Endothelial cell of umbilical vein (primary cell): Measurements from ENCODE around the gene BCR. TPM values are rescaled to one million over a fixed set of nuclear protein-coding genes. Genes with fewer than 3 reads are reported as not detected.

Experiments
- BruUV-seq: library from RNA; stranded (reverse); fragments of 400-500 nt; replicated peaks from 2 replicates; lab custom pipeline; 2021; lab: Mats Ljungman, UMichigan
- CTCF ChIA-PET: fragments of 300-600, 350-600 bp; sonication (Branson Sonifier 250); formaldehyde crosslinking; loops from one replicate; lab custom pipeline; 2021; ENCODE audit warnings: antibody characterized with exemption, inconsistent platforms; lab: Charles Lee
- POLR2A ChIA-PET: fragments of 300-600, 350-600 bp; sonication (Branson Sonifier 250); formaldehyde crosslinking; loops from one replicate; lab custom pipeline; 2021; ENCODE audit warnings: antibody characterized with exemption, inconsistent platforms; lab: Charles Lee
- DNase-seq: peaks from one replicate; pipeline ENCODE4 v3.0.0-alpha.2; 2011; ENCODE audit warnings: low read depth, low spot score
- FAIRE-seq: peaks from 2 replicates; lab custom pipeline; 2011; peaks lifted over from hg19 to GRCh38; lab: Jason Lieb, UNC
- H2AFZ ChIP-seq: 2 replicates; pipeline ENCODE4 v1.6.0; 2012; ENCODE audit warnings: low read depth, low read length, control low read depth, inconsistent platforms
- H3K27ac ChIP-seq: 2 replicates; pipeline ENCODE4 v1.5.1; 2011; ENCODE audit warnings: low read depth, mild to moderate bottlenecking, control low read depth, low read length, moderate library complexity; ENCODE audit not compliant: insufficient read depth
- H3K27me3 ChIP-seq, 2 experiments: 2 replicates each; pipeline versions ENCODE4 v1.6.0 to v1.6.1; 2011; ENCODE audit warnings: low read length in 2 of 2, mixed read lengths in 1 of 2; ENCODE audit not compliant: control insufficient read depth in 2 of 2, insufficient read depth in 2 of 2
- H3K36me3 ChIP-seq, 2 experiments: 2 replicates in 1 of 2; 3 replicates in 1 of 2; pipeline ENCODE4 v1.5.1; 2011; ENCODE audit warnings: low read length in 2 of 2, mild to moderate bottlenecking in 1 of 2, moderate library complexity in 1 of 2; ENCODE audit not compliant: control insufficient read depth in 2 of 2, insufficient read depth in 2 of 2; ENCODE audit errors: extremely low read depth in 1 of 2
- H3K4me1 ChIP-seq: 3 replicates; pipeline ENCODE4 v1.5.1; 2011; ENCODE audit warnings: mild to moderate bottlenecking, low read length; ENCODE audit not compliant: control insufficient read depth, insufficient read depth; ENCODE audit errors: extremely low read depth
- H3K4me2 ChIP-seq: 2 replicates; pipeline ENCODE4 v1.6.1; 2011; ENCODE audit warnings: low read length, control low read depth, mixed read lengths; ENCODE audit not compliant: insufficient read depth
- H3K4me3 ChIP-seq, 3 experiments: fragments of 200-600 bp in 1 of 3; sonication (generic), shearing (Covaris generic) in 1 of 3; replicated peaks in 1 of 3; 2 replicates each; pipeline ENCODE4 v1.5.1; 2011 to 2016; ENCODE audit warnings: control low read depth in 3 of 3, low read length in 3 of 3, mild to moderate bottlenecking in 2 of 3, inconsistent platforms in 1 of 3, low read depth in 1 of 3, moderate library complexity in 1 of 3; ENCODE audit not compliant: insufficient read depth in 1 of 3
- H3K79me2 ChIP-seq: 2 replicates; pipeline ENCODE4 v1.6.0; 2012; ENCODE audit warnings: low read length, inconsistent platforms; ENCODE audit not compliant: control insufficient read depth, insufficient read depth
- H3K9ac ChIP-seq: replicated peaks from 2 replicates; pipeline ENCODE3; 2011; ENCODE audit warnings: low read length, control low read depth; ENCODE audit not compliant: insufficient read depth; ENCODE audit errors: extremely low read depth
- H3K9me1 ChIP-seq: replicated peaks from 3 replicates; pipeline ENCODE4 v1.6.0; 2011; ENCODE audit warnings: mild to moderate bottlenecking, low read length; ENCODE audit not compliant: control insufficient read depth, insufficient read depth; ENCODE audit errors: extremely low read depth
- H3K9me3 ChIP-seq: replicated peaks from 2 replicates; pipeline ENCODE4 v1.5.1; 2012; ENCODE audit warnings: low read length, inconsistent platforms; ENCODE audit not compliant: control insufficient read depth, insufficient read depth
- H4K20me1 ChIP-seq: replicated peaks from 2 replicates; pipeline ENCODE3; 2011; ENCODE audit warnings: mild to moderate bottlenecking, low read length; ENCODE audit not compliant: control insufficient read depth, insufficient read depth; ENCODE audit errors: extremely low read depth
- EZH2 ChIP-seq: IDR thresholded peaks from 2 replicates; pipeline ENCODE4 v1.6.1; 2012; ENCODE audit warnings: borderline replicate concordance, low read depth, mild to moderate bottlenecking, moderate library complexity, low read length, inconsistent platforms; ENCODE audit not compliant: severe bottlenecking
- FOS ChIP-seq: IDR thresholded peaks from 2 replicates; pipeline ENCODE4 v1.6.1; 2011; ENCODE audit warnings: mild to moderate bottlenecking, low read length, moderate library complexity, borderline replicate concordance; ENCODE audit not compliant: insufficient read depth
- GATA2 ChIP-seq: IDR thresholded peaks from 2 replicates; pipeline ENCODE4 v1.7.0; 2011; ENCODE audit warnings: low read depth, mild to moderate bottlenecking, moderate library complexity, mixed read lengths, low read length; ENCODE audit not compliant: insufficient read length, insufficient read depth
- JUN ChIP-seq: IDR thresholded peaks from 2 replicates; pipeline ENCODE4 v1.6.1; 2011; ENCODE audit warnings: borderline replicate concordance, low read depth; ENCODE audit not compliant: insufficient read length, insufficient read depth
- MAX ChIP-seq: IDR thresholded peaks from 2 replicates; pipeline ENCODE4 v1.6.1; 2011; ENCODE audit not compliant: insufficient read depth, insufficient read length
- MYC ChIP-seq: IDR thresholded peaks from one replicate; pipeline ENCODE4 v1.6.1; 2011; ENCODE audit warnings: mild to moderate bottlenecking, low read depth, low read length
- POLR2A ChIP-seq: IDR thresholded peaks from 2 replicates; pipeline ENCODE4 v1.6.1; 2012; ENCODE audit warnings: low read depth, mild to moderate bottlenecking, control low read depth, low read length
- POLR2AphosphoS5 ChIP-seq: IDR thresholded peaks from 2 replicates; pipeline ENCODE4 v1.6.1; 2012; ENCODE audit warnings: low read depth, mild to moderate bottlenecking, control low read depth, low read length, moderate library complexity; ENCODE audit not compliant: insufficient read depth
- dilution Hi-C: fragments of 300-500 bp; cut with MboI; formaldehyde crosslinking; loops from one replicate; pipeline ENCODE4 v1.15.0; 2019; ENCODE audit warnings: low sequenced_read_pairs; ENCODE audit not compliant: extremely low pct_ligation_motif_present
- intact Hi-C: fragments of 100-400 bp; cut with micrococcal nuclease; formaldehyde crosslinking; loops from one replicate; pipeline ENCODE4 v1.10.0; 2022
- polyA plus RNA-seq, 4 experiments: library from polyadenylated mRNA; depleted of rRNA in 3 of 4; stranded (reverse) in 3 of 4; unstranded in 1 of 4; fragments of >200 nt; gene quantifications; 2 replicates each; pipeline versions ENCODE4 v1.2.1 to v1.2.3, GENCODE V29; 2011 to 2012; ENCODE audit warnings: missing spikeins in 1 of 4
- total RNA-seq: library from RNA; stranded (reverse); gene quantifications from 2 replicates; pipeline ENCODE4 v1.2.3, GENCODE V29; 2021
- TF ChIP-seq, protein P1 (sequence below), 2 donors: IDR thresholded peaks; 1 replicate in 1 of 2; 2 replicates in 1 of 2; pipeline ENCODE4 v1.5.1; 2011; ENCODE audit warnings: low read length in 2 of 2, mild to moderate bottlenecking in 2 of 2, moderate library complexity in 2 of 2, control low read depth in 1 of 2, inconsistent platforms in 1 of 2, low read depth in 1 of 2; ENCODE audit not compliant: insufficient read depth in 1 of 2; ENCODE audit errors: extremely low read depth in 1 of 2

Gene BCR
- total and polyA plus RNA-seq, 2 donors (not counting 3 experiments of a cell fraction or from before 2014, with no cell fraction given) = 129 to 141 TPM

DNA sequence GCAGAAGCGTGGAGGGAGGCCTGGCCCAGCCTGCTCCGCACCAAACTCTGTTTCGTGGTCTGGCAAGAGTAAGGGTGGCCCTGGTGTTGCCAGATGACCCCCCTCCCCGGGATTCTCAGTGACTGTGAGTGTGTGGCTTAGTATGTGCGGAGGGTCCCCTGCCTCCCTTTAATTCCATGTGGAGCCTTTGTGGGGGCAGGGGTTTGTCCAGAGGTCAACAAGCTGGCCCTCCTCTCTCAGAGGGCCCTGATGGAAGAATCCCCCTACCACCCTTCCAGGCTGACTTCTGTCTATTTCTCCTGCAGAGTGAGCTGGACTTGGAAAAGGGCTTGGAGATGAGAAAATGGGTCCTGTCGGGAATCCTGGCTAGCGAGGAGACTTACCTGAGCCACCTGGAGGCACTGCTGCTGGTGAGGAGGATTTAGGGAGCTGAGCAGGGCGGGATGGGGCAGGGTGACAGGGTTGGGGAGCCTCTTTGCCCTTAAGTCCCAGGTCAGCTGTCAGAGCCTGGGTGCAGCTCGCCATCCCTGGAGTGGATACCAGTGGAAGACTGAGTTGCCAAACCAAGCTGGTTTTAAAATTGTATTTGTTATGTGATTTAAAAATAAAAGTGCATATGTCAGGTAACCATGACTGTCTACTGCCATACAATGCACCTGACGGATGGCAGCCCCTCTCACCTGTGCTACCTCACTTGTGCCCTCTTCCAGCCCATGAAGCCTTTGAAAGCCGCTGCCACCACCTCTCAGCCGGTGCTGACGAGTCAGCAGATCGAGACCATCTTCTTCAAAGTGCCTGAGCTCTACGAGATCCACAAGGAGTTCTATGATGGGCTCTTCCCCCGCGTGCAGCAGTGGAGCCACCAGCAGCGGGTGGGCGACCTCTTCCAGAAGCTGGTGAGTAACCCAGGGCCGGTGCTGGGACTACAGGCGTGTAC, 80.6 kb downstream of the BCR start:
- no peak overlapping the region for H3K9ac ChIP-seq
- peaks cover 11 to 63% of the 10 kb centered on the region in 2 experiments for H3K36me3 ChIP-seq
- H2AFZ ChIP-seq = no peak overlapping the region
- no peaks in the 10 kb centered on the region for H3K27me3 ChIP-seq
- no peaks in the 10 kb centered on the region for H3K4me1 ChIP-seq
- no peak overlapping the region for H3K27ac ChIP-seq
- no TSS peak for BruUV-seq
- ChIA-PET POLR2A (no interaction called here), CTCF (interaction anchor here (0.7 to 1.6 kb wide), 5 partner anchors 19 to 86 kb away, joined by 3 to 4 read pairs (median 3); no protein-coding TSS in a partner anchor)
- no peaks in the 10 kb centered on the region for H3K9me1 ChIP-seq
- TF ChIP-seq MYC (no peak), EZH2 (no peak), POLR2A (no peak), GATA2 (no peak), MAX (no peak), POLR2AphosphoS5 (no peak), FOS (no peak), JUN (no peak)
- TF ChIP-seq, protein P1, sequence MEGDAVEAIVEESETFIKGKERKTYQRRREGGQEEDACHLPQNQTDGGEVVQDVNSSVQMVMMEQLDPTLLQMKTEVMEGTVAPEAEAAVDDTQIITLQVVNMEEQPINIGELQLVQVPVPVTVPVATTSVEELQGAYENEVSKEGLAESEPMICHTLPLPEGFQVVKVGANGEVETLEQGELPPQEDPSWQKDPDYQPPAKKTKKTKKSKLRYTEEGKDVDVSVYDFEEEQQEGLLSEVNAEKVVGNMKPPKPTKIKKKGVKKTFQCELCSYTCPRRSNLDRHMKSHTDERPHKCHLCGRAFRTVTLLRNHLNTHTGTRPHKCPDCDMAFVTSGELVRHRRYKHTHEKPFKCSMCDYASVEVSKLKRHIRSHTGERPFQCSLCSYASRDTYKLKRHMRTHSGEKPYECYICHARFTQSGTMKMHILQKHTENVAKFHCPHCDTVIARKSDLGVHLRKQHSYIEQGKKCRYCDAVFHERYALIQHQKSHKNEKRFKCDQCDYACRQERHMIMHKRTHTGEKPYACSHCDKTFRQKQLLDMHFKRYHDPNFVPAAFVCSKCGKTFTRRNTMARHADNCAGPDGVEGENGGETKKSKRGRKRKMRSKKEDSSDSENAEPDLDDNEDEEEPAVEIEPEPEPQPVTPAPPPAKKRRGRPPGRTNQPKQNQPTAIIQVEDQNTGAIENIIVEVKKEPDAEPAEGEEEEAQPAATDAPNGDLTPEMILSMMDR (IDR thresholded peaks at IDR 0.05; ENCODE audit: extremely low read depth in 1 of 2, insufficient read depth in 1 of 2, low read depth in 1 of 2, low read length in 2 of 2) = no peak
- intact Hi-C loops = no loop called here
- H3K4me3 ChIP-seq = no peak overlapping the region
- H3K4me2 ChIP-seq = no peak overlapping the region
- H4K20me1 ChIP-seq = no peaks in the 10 kb centered on the region
- no peaks in the 10 kb centered on the region for H3K9me3 ChIP-seq
- DNase-seq = no peak
- peaks cover 46% of the 10 kb centered on the region for H3K79me2 ChIP-seq
- no peak for FAIRE-seq
- dilution Hi-C loops = no loop called here
